Central memory CD8-positive, alpha-beta T cell (primary cell): ENCODE data around the gene USP17L26.
A peak's percentile ranks its signal among the peaks of the same experiment; 100 is the strongest.
"Not testable (repeated sequence)": the region's sequence is repeated elsewhere in the genome, so short reads cannot be mapped to it uniquely, and the experiment has no call there.

Experiments
- ATAC-seq: fragments of 150-1000 bp; cut with Tn5 transposase; replicated peaks from 2 replicates; pipeline ENCODE4 v1.10.0; 2022; ENCODE audit warnings: mild to moderate bottlenecking, moderate FRiP score, moderate number of reproducible peaks; ENCODE audit not compliant: poor library complexity, severe bottlenecking; ENCODE audit errors: extremely low read depth
- DNase-seq, 2 donors: peaks; one replicate each; pipeline ENCODE4 v3.0.0; 2021; ENCODE audit warnings: low spot score in 2 of 2
- H3K27ac Mint-ChIP-seq: one replicate; pipeline ENCODE4 v1.8.0; 2022; ENCODE audit warnings: low read depth, mild to moderate bottlenecking, moderate library complexity, mixed read lengths
- H3K27me3 Mint-ChIP-seq: one replicate; pipeline ENCODE4 v1.8.0; 2022; ENCODE audit warnings: mixed read lengths
- H3K36me3 Mint-ChIP-seq: one replicate; pipeline ENCODE4 v1.8.0; 2022; ENCODE audit warnings: mild to moderate bottlenecking, moderate library complexity, mixed read lengths; ENCODE audit not compliant: insufficient read depth
- H3K4me1 Mint-ChIP-seq: one replicate; pipeline ENCODE4 v1.8.0; 2022; ENCODE audit warnings: mixed read lengths
- H3K4me3 Mint-ChIP-seq: one replicate; pipeline ENCODE4 v1.8.0; 2022; ENCODE audit warnings: mild to moderate bottlenecking, moderate library complexity, mixed read lengths
- H3K9me3 Mint-ChIP-seq: one replicate; pipeline ENCODE4 v1.8.0; 2022; ENCODE audit warnings: mixed read lengths

USP17L26 gene

GRCh38 chr4:9334358-9334757 lies at the start of gene USP17L26:
Gene USP17L26 (plus strand): TSS chr4:9334658. CDS start chr4:9334658, 0 bp downstream.
- H3K4me1 Mint-ChIP-seq, ATAC-seq, H3K27ac Mint-ChIP-seq, H3K36me3 Mint-ChIP-seq, DNase-seq, H3K9me3 Mint-ChIP-seq, H3K4me3 Mint-ChIP-seq, H3K27me3 Mint-ChIP-seq: not testable (repeated sequence)

GRCh38 chr4:9324191-9324590 lies 10.3 kb upstream of the USP17L26 start:
- H3K36me3 Mint-ChIP-seq, H3K27ac Mint-ChIP-seq, H3K4me1 Mint-ChIP-seq, H3K9me3 Mint-ChIP-seq, ATAC-seq, H3K4me3 Mint-ChIP-seq, DNase-seq, H3K27me3 Mint-ChIP-seq: not testable (repeated sequence)

- not testable (repeated sequence) for H3K27me3 Mint-ChIP-seq, H3K4me1 Mint-ChIP-seq, DNase-seq, H3K9me3 Mint-ChIP-seq, H3K27ac Mint-ChIP-seq, H3K36me3 Mint-ChIP-seq, ATAC-seq, H3K4me3 Mint-ChIP-seq
These were observed 9.6 kb upstream of the USP17L26 start, which contains the start of gene USP17L24 for GRCh38 chr4:9324865-9325264. Gene USP17L24 (plus strand): TSS chr4:9325165. CDS start chr4:9325165, 0 bp downstream.

- H3K4me3 Mint-ChIP-seq, DNase-seq, H3K36me3 Mint-ChIP-seq, ATAC-seq, H3K9me3 Mint-ChIP-seq, H3K4me1 Mint-ChIP-seq, H3K27me3 Mint-ChIP-seq, H3K27ac Mint-ChIP-seq: not testable (repeated sequence)
These were observed 4.8 kb upstream of the USP17L26 start, which contains the start of gene USP17L25 for GRCh38 chr4:9329611-9330010. Gene USP17L25 (plus strand): TSS chr4:9329911. CDS start chr4:9329911, 0 bp downstream.

GRCh38 chr4:9339103-9339502 lies 4.6 kb downstream of the USP17L26 start, which contains the start of gene USP17L5:
Gene USP17L5 (plus strand): TSS chr4:9339403. CDS start chr4:9339403, 0 bp downstream.
- not testable (repeated sequence) for H3K9me3 Mint-ChIP-seq, H3K36me3 Mint-ChIP-seq, H3K27ac Mint-ChIP-seq, H3K4me1 Mint-ChIP-seq, H3K4me3 Mint-ChIP-seq, ATAC-seq, H3K27me3 Mint-ChIP-seq, DNase-seq

- H3K4me3 Mint-ChIP-seq, DNase-seq, H3K36me3 Mint-ChIP-seq, H3K4me1 Mint-ChIP-seq, ATAC-seq, H3K27ac Mint-ChIP-seq, H3K9me3 Mint-ChIP-seq, H3K27me3 Mint-ChIP-seq: not testable (repeated sequence)
These were observed 9.4 kb downstream of the USP17L26 start, which contains the start of gene USP17L27 for GRCh38 chr4:9343848-9344247. Gene USP17L27 (plus strand): TSS chr4:9344148. CDS start chr4:9344148, 0 bp downstream.

GRCh38 chr4:9348593-9348992 lies 14.1 kb downstream of the USP17L26 start, which contains the start of gene USP17L28:
Gene USP17L28 (plus strand): TSS chr4:9348893. CDS start chr4:9348893, 0 bp downstream.
- H3K4me1 Mint-ChIP-seq, H3K4me3 Mint-ChIP-seq, ATAC-seq, DNase-seq, H3K36me3 Mint-ChIP-seq, H3K27ac Mint-ChIP-seq, H3K9me3 Mint-ChIP-seq, H3K27me3 Mint-ChIP-seq: not testable (repeated sequence)

- not testable (repeated sequence) for H3K27ac Mint-ChIP-seq, H3K9me3 Mint-ChIP-seq, H3K4me1 Mint-ChIP-seq, H3K36me3 Mint-ChIP-seq, ATAC-seq, H3K27me3 Mint-ChIP-seq, H3K4me3 Mint-ChIP-seq
- DNase-seq, result peak in 1 of 2 donors; percentile 32
These were observed 16.4 kb downstream of the USP17L26 start for GRCh38 chr4:9350866-9351265.

GRCh38 chr4:9353338-9353737 lies 18.9 kb downstream of the USP17L26 start, which contains the start of gene USP17L29:
Gene USP17L29 (plus strand): TSS chr4:9353638. CDS start chr4:9353638, 0 bp downstream.
- H3K27ac Mint-ChIP-seq, H3K9me3 Mint-ChIP-seq, DNase-seq, H3K36me3 Mint-ChIP-seq, H3K4me1 Mint-ChIP-seq, H3K27me3 Mint-ChIP-seq, H3K4me3 Mint-ChIP-seq, ATAC-seq: not testable (repeated sequence)

- H3K27me3 Mint-ChIP-seq, ATAC-seq, H3K9me3 Mint-ChIP-seq, DNase-seq, H3K4me1 Mint-ChIP-seq, H3K36me3 Mint-ChIP-seq, H3K27ac Mint-ChIP-seq, H3K4me3 Mint-ChIP-seq: not testable (repeated sequence)
These were observed 28.4 kb downstream of the USP17L26 start, which contains the start of gene USP17L30 for GRCh38 chr4:9362829-9363228. Gene USP17L30 (plus strand): TSS chr4:9363129. CDS start chr4:9363129, 0 bp downstream.

GRCh38 chr4:9379881-9380280 lies 45.4 kb downstream of the USP17L26 start:
- not testable (repeated sequence) for H3K36me3 Mint-ChIP-seq, DNase-seq, H3K9me3 Mint-ChIP-seq, H3K4me3 Mint-ChIP-seq, H3K4me1 Mint-ChIP-seq, H3K27ac Mint-ChIP-seq, ATAC-seq, H3K27me3 Mint-ChIP-seq

GRCh38 chr4:9381012-9381534 lies 46.6 kb downstream of the USP17L26 start:
- not testable (repeated sequence) for ATAC-seq, H3K4me3 Mint-ChIP-seq, DNase-seq, H3K4me1 Mint-ChIP-seq, H3K9me3 Mint-ChIP-seq, H3K27ac Mint-ChIP-seq, H3K36me3 Mint-ChIP-seq, H3K27me3 Mint-ChIP-seq

GRCh38 chr4:9384126-9384525 lies 49.7 kb downstream of the USP17L26 start:
- Mint-ChIP-seq H3K4me3 (no peak overlapping the region), H3K27ac (no peak overlapping the region), H3K9me3 (no peaks in the 10 kb centered on the region), H3K36me3 (no peaks in the 10 kb centered on the region), H3K27me3 (peaks cover 9% of the 10 kb centered on the region), H3K4me1 (no peaks in the 10 kb centered on the region)
- DNase-seq, result no peak
- ATAC-seq, result no peak
